Chondrocyte (in vitro differentiated cells): ENCODE results near the gene ACTR1B. TPM values are rescaled to one million over a fixed set of nuclear protein-coding genes. Genes with fewer than 3 reads are reported as not detected.

Experiments used
- DNase-seq: peaks from one replicate; pipeline ENCODE4 v3.0.0; 2021; ENCODE audit warnings: mixed read lengths, low spot score
- H3K27ac Mint-ChIP-seq: one replicate; pipeline ENCODE4 v1.8.0; 2021; ENCODE audit warnings: mild to moderate bottlenecking, moderate library complexity, mixed read lengths; ENCODE audit not compliant: unreplicated experiment
- H3K27me3 Mint-ChIP-seq: 2 replicates; pipeline ENCODE4 v1.8.0; 2021; ENCODE audit warnings: low read depth, mixed read lengths
- H3K36me3 Mint-ChIP-seq: 2 replicates; pipeline ENCODE4 v1.8.0; 2021; ENCODE audit warnings: low read depth, mixed read lengths
- H3K4me1 Mint-ChIP-seq: 2 replicates; pipeline ENCODE4 v1.8.0; 2021; ENCODE audit warnings: low read depth, mild to moderate bottlenecking, mixed read lengths
- H3K4me3 Mint-ChIP-seq: one replicate; pipeline ENCODE4 v1.8.0; 2021; ENCODE audit warnings: mild to moderate bottlenecking, moderate library complexity, mixed read lengths; ENCODE audit not compliant: unreplicated experiment
- H3K9me3 Mint-ChIP-seq: 2 replicates; pipeline ENCODE4 v1.8.0; 2021; ENCODE audit warnings: low read depth, mixed read lengths
- total RNA-seq: library from RNA; stranded (reverse); gene quantifications from 3 replicates; pipeline ENCODE4 v1.2.1, GENCODE V29; 2021
- TF ChIP-seq, protein P1 (sequence below): fragments of 200-600 bp; sonication (generic); IDR thresholded peaks from 2 replicates; pipeline ENCODE4 v1.5.0; 2021; ENCODE audit warnings: antibody characterized with exemption, mild to moderate bottlenecking, moderate library complexity

The ACTR1B gene
- total RNA-seq, 1 donor from 2014 or later = 51.0 TPM

DNA sequence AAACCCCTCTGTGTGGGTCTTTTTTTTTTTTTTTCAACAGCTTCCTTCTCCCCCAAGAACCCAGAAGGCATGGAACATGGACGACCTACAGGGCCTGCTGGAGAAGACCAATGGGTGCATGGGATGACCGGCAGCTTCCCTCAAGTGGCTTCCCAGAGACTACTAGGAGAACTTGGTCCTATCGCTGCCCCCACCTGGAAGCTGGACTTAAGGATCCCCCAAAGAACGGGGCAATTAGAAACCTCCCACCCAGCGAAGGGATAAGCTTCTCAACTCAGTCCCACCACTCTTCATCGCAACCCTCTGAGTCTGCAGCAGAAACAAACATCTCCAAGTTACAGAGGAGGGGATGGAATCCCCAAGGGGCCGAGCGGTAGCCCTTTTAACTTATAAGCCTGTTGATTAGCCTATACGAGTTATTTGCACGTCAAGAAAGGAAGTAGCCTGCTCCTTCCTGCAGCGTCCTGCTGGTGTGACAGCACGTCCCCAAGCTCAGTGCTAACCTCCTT, 1.4 kb downstream of the ACTR1B start:
- no peak for DNase-seq
- peaks cover 11% of the 10 kb centered on the region for H3K36me3 Mint-ChIP-seq
- peak overlapping the region; percentile 89 for H3K4me3 Mint-ChIP-seq
- no peaks in the 10 kb centered on the region for H3K9me3 Mint-ChIP-seq
- peak overlapping the region; percentile 96 for H3K27ac Mint-ChIP-seq
- TF ChIP-seq, protein P1, sequence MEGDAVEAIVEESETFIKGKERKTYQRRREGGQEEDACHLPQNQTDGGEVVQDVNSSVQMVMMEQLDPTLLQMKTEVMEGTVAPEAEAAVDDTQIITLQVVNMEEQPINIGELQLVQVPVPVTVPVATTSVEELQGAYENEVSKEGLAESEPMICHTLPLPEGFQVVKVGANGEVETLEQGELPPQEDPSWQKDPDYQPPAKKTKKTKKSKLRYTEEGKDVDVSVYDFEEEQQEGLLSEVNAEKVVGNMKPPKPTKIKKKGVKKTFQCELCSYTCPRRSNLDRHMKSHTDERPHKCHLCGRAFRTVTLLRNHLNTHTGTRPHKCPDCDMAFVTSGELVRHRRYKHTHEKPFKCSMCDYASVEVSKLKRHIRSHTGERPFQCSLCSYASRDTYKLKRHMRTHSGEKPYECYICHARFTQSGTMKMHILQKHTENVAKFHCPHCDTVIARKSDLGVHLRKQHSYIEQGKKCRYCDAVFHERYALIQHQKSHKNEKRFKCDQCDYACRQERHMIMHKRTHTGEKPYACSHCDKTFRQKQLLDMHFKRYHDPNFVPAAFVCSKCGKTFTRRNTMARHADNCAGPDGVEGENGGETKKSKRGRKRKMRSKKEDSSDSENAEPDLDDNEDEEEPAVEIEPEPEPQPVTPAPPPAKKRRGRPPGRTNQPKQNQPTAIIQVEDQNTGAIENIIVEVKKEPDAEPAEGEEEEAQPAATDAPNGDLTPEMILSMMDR = no peak
- no peaks in the 10 kb centered on the region for H3K27me3 Mint-ChIP-seq
- peaks cover 30% of the 10 kb centered on the region for H3K4me1 Mint-ChIP-seq

DNA sequence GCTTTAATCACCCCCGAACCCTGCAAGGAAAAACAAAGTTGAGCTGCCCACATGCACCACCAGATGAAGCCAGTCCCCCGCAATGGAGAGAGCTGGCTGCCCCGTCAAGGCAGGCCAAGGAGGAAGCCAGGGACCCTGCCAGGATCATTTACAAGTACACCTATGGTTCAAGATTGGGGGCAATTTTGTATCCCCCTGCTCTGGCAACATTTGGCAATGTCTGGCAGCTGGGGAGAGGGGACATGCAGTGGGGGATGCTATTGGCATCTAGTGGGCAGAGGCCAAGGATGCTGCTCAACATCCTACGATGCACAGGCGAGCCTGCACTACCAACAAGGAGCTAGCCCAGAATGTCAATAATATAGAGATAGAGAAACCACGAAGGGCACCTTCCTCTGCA, 1.9 kb downstream of the ACTR1B start:
- peaks cover 12% of the 10 kb centered on the region for H3K36me3 Mint-ChIP-seq
- TF ChIP-seq, protein P1 = no peak
- H3K9me3 Mint-ChIP-seq = no peaks in the 10 kb centered on the region
- DNase-seq = no peak
- H3K4me3 Mint-ChIP-seq = peak overlapping the region; percentile 89
- no peaks in the 10 kb centered on the region for H3K27me3 Mint-ChIP-seq
- peaks cover 30% of the 10 kb centered on the region for H3K4me1 Mint-ChIP-seq
- H3K27ac Mint-ChIP-seq = peak overlapping the region; percentile 96

DNA sequence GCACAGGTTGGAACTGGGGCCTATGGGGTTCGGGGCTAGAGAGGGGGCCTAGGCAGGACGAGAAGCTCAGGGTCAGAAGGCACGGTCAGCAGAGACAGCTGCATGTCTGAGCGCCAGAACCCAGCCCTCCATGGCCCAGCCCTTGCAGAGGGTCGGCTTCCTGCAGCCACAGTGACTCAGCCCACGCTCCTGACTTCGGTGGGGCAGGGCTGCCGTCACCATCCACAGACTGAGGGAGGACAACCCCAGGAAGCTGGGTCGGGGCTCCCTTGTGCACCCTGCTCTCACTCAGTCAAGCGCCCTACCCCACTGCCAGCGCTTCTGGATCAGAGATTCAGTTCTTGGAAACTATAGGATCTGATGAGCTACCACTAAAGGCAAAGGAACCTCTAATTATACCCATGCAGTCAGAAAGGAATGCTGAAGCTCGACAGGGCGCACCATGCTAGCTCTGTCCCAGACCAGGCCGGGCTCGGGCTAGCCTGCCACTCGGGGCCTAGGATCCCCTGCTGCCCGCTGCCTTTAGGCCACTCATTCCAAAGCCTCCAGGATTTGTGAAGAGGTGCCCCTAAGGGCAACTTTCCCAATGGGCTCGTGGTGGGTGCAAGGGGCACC, 3.0 kb downstream of the ACTR1B start:
- no peaks in the 10 kb centered on the region for H3K27me3 Mint-ChIP-seq
- no peak for DNase-seq
- no peaks in the 10 kb centered on the region for H3K9me3 Mint-ChIP-seq
- H3K27ac Mint-ChIP-seq = no peak overlapping the region
- H3K4me1 Mint-ChIP-seq = peaks cover 30% of the 10 kb centered on the region
- TF ChIP-seq, protein P1 = no peak
- peak overlapping the region; percentile 6 for H3K4me3 Mint-ChIP-seq
- H3K36me3 Mint-ChIP-seq = peaks cover 14% of the 10 kb centered on the region

DNA sequence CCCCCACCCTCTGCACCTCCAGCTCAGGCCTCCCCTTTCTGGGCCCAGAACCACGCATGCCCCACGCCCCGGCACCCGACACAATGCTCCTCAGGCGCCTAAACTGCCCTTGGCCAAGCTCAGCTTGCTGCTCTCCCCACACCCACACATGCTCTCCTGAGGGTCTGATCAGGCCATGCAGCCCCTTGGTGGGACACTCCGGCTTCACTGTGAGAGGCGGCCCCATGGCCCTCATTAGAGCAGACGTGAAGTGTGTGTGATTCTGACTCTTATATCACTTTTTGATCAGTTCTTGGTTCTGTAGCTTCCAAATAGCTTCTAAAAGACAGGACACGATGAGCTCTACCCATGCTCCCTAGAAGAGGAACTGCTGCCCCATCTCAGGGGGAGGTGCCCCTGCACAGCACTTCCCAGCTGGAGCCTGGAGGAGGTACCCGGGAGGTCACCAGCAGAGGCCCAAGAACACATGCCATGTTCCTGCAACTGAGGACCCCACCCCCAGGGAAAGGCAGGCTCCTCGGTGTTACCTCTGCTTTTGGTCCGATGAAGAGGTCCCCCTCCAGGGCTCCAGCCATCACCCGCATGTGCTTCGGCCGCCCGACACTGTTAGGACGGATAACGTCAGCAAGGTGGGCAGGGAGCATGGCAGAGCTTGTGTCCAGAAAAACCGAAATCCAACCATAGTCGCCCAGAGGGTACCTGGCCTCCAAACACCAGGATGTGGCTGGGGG, 3.6 kb downstream of the ACTR1B start:
- Mint-ChIP-seq H3K4me1 (peaks cover 30% of the 10 kb centered on the region), H3K9me3 (peaks cover under 1% of the 10 kb centered on the region), H3K27me3 (no peaks in the 10 kb centered on the region), H3K4me3 (no peak overlapping the region), H3K27ac (no peak overlapping the region), H3K36me3 (peaks cover 17% of the 10 kb centered on the region)
- TF ChIP-seq, protein P1 = no peak
- DNase-seq = no peak

DNA sequence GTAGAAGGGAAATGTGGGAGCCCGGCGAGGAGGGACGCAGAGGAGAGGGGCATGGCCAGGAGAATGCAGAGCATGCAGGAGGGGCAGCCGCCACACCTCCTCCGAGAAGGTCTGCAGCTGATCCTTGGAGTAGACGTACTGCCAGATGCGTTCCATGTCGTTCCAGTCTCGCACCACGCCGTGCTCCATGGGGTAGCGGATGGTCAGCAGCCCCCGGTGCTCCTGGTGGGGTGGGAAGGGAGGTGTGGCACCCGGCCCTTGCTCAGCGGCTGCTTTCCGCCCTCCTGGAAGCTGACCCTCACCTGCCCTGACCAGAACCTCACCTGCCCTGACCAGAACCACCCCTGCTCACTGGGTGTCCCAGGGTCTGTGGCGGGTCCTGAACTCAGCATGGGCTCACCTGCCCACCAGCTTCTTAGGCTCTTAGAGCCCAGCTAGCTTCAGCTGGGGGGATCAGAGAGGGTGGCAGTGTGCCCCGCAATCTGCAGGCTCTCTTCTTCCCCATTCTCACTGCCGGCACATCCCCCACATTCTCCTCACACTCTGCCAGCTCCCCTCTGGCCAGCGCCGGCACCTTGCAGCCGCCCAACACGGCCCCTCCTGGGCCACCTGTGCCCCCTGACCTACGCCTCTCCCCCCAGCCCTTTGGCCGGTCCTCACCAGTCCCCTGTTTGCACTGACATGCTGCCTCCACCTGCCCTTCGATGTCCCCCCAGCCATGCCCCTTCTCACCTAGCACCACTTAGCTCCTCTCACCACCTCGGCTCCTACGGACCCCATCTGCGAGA, 4.4 kb downstream of the ACTR1B start:
- TF ChIP-seq, protein P1 = no peak
- H3K9me3 Mint-ChIP-seq = peaks cover 8% of the 10 kb centered on the region
- no peak overlapping the region for H3K4me3 Mint-ChIP-seq

More for the DNA sequence above, 4.4 kb downstream of the ACTR1B start:
- H3K4me1 Mint-ChIP-seq = peaks cover 23% of the 10 kb centered on the region
- no peak for DNase-seq
- no peak overlapping the region for H3K27ac Mint-ChIP-seq
- H3K27me3 Mint-ChIP-seq = no peaks in the 10 kb centered on the region
- peaks cover 22% of the 10 kb centered on the region for H3K36me3 Mint-ChIP-seq
